ENCODE results near the gene GP1BB.

GP1BB gene

GRCh38 chr22:19753996-19754700 lies 30.8 kb downstream of the GP1BB start:
- H3K4me2 ChIP-seq (ENCODE audit: low read depth, low read length) = no peak overlapping the region
- no peak overlapping the region for H3K9ac ChIP-seq (ENCODE audit: low read length)
- 0 out of 2 replicates have a peak, but pooled peaks cover 3% of the 10 kb centered on the region for H3K4me1 ChIP-seq (ENCODE audit: low read length)
- no peak overlapping the region for H3K27ac ChIP-seq (ENCODE audit: low read length)
- H2AFZ ChIP-seq (ENCODE audit: low read length) = no peak overlapping the region
- no peak overlapping the region for H3K4me3 ChIP-seq (ENCODE audit: low read length)
- no peaks in the 10 kb centered on the region for H3K79me2 ChIP-seq (ENCODE audit: low read length)
- H3K9me2 ChIP-seq (replicated peaks; ENCODE audit: insufficient read depth, low read length) = no peaks in the 10 kb centered on the region
- DNase-seq = no peak
- no peaks in the 10 kb centered on the region for H3K36me3 ChIP-seq (replicated peaks; ENCODE audit: insufficient read depth, low read length)
- peaks cover 94% of the 10 kb centered on the region for H3K27me3 ChIP-seq (replicated peaks; ENCODE audit: insufficient read depth, low read length)
- no peak for TF ChIP-seq CTCF (IDR thresholded peaks at IDR 0.05; ENCODE audit: low read length)
- no peak for TF ChIP-seq EZH2phosphoT487 (IDR thresholded peaks at IDR 0.05; ENCODE audit: low read length)
- TF ChIP-seq EZH2 (optimal IDR thresholded peaks at IDR 0.05; ENCODE audit: low read depth, low read length) = no peak
- no peaks in the 10 kb centered on the region for H4K20me1 ChIP-seq (ENCODE audit: insufficient read depth, low read length)
- peaks cover 9% of the 10 kb centered on the region for H3F3A ChIP-seq (ENCODE audit: insufficient read depth, low read length)
- H3K9me3 ChIP-seq (replicated peaks; ENCODE audit: insufficient read depth, low read length) = no peaks in the 10 kb centered on the region

DNA sequence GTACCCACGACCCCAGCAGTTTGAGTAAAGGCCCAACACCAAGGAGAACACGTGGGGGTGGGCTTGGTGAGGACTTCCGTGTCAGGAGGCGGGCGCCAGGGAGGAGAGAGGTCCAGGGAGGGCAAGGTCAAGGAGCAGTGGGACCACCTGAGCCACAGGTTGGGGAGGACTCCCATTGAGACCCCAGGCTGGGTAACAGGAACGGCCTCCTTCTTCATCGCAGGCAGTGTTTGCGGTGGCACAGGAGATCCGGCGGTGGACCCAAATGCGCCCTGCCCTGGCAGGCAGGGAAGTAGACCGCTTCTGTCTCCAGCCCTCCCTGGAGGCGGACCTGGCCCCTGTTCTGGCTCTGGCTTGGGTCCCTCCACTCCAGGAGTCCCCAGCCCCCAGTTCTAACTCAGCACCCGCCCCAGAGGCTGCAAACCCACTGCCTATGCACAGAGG lies 31.4 kb downstream of the GP1BB start:
- no peaks in the 10 kb centered on the region for H3K9me2 ChIP-seq (replicated peaks; ENCODE audit: insufficient read depth, low read length)
- no peak overlapping the region for H3K4me2 ChIP-seq (ENCODE audit: low read depth, low read length)
- TF ChIP-seq EZH2 (optimal IDR thresholded peaks at IDR 0.05; ENCODE audit: low read depth, low read length) = no peak
- no peak for TF ChIP-seq EZH2phosphoT487 (IDR thresholded peaks at IDR 0.05; ENCODE audit: low read length)
- TF ChIP-seq CTCF (IDR thresholded peaks at IDR 0.05; ENCODE audit: low read length) = no peak
- no peak overlapping the region for H2AFZ ChIP-seq (ENCODE audit: low read length)
- H3K9ac ChIP-seq (ENCODE audit: low read length) = no peak overlapping the region
- H4K20me1 ChIP-seq (ENCODE audit: insufficient read depth, low read length) = no peaks in the 10 kb centered on the region
- DNase-seq = no peak
- 0 out of 2 replicates have a peak, but pooled peaks cover 3% of the 10 kb centered on the region for H3K4me1 ChIP-seq (ENCODE audit: low read length)
- H3K9me3 ChIP-seq (replicated peaks; ENCODE audit: insufficient read depth, low read length) = no peaks in the 10 kb centered on the region
- H3K27me3 ChIP-seq (replicated peaks; ENCODE audit: insufficient read depth, low read length) = peaks cover 94% of the 10 kb centered on the region
- H3K27ac ChIP-seq (ENCODE audit: low read length) = no peak overlapping the region
- H3F3A ChIP-seq (ENCODE audit: insufficient read depth, low read length) = peaks cover 9% of the 10 kb centered on the region
- H3K4me3 ChIP-seq (ENCODE audit: low read length) = no peak overlapping the region
- H3K36me3 ChIP-seq (replicated peaks; ENCODE audit: insufficient read depth, low read length) = no peaks in the 10 kb centered on the region
- H3K79me2 ChIP-seq (ENCODE audit: low read length) = no peaks in the 10 kb centered on the region

GRCh38 chr22:19755145-19755710 lies 31.9 kb downstream of the GP1BB start:
- Histone ChIP-seq H3F3A (ENCODE audit: insufficient read depth, low read length) (peaks cover 9% of the 10 kb centered on the region), H3K9me2 (replicated peaks; ENCODE audit: insufficient read depth, low read length) (no peaks in the 10 kb centered on the region), H3K79me2 (ENCODE audit: low read length) (no peaks in the 10 kb centered on the region), H3K4me2 (ENCODE audit: low read depth, low read length) (no peak overlapping the region), H3K9ac (ENCODE audit: low read length) (no peak overlapping the region), H3K36me3 (replicated peaks; ENCODE audit: insufficient read depth, low read length) (no peaks in the 10 kb centered on the region), H3K4me1 (ENCODE audit: low read length) (0 out of 2 replicates have a peak, but pooled peaks cover 3% of the 10 kb centered on the region), H3K9me3 (replicated peaks; ENCODE audit: insufficient read depth, low read length) (no peaks in the 10 kb centered on the region), H3K27ac (ENCODE audit: low read length) (no peak overlapping the region), H3K27me3 (replicated peaks; ENCODE audit: insufficient read depth, low read length) (peaks cover 94% of the 10 kb centered on the region), H2AFZ (ENCODE audit: low read length) (no peak overlapping the region), H3K4me3 (ENCODE audit: low read length) (no peak overlapping the region), H4K20me1 (ENCODE audit: insufficient read depth, low read length) (no peaks in the 10 kb centered on the region)
- DNase-seq = no peak
- TF ChIP-seq EZH2 (optimal IDR thresholded peaks at IDR 0.05; ENCODE audit: low read depth, low read length) (peak; percentile 93), EZH2phosphoT487 (IDR thresholded peaks at IDR 0.05; ENCODE audit: low read length) (no peak), CTCF (IDR thresholded peaks at IDR 0.05; ENCODE audit: low read length) (no peak)
